Neural progenitor cell (in vitro differentiated cells): ENCODE measurements around the gene GTF3C2.

ENCODE experiments used
- EZH2 ChIP-seq: fragments of 200-600 bp; sonication (generic); IDR thresholded peaks from 2 replicates; pipeline ENCODE4 v1.6.1; 2017; ENCODE audit warnings: antibody characterized with exemption, mild to moderate bottlenecking, moderate library complexity
- EZH2phosphoT487 ChIP-seq: fragments of 200-600 bp; sonication (generic); IDR thresholded peaks from 2 replicates; pipeline ENCODE4 v1.6.1; 2017; ENCODE audit warnings: antibody characterized with exemption
- TF ChIP-seq, protein P1 (sequence below): fragments of 200-600 bp; sonication (generic); IDR thresholded peaks from 2 replicates; pipeline ENCODE4 v1.5.1; 2017; ENCODE audit warnings: antibody characterized with exemption, mild to moderate bottlenecking

DNA sequence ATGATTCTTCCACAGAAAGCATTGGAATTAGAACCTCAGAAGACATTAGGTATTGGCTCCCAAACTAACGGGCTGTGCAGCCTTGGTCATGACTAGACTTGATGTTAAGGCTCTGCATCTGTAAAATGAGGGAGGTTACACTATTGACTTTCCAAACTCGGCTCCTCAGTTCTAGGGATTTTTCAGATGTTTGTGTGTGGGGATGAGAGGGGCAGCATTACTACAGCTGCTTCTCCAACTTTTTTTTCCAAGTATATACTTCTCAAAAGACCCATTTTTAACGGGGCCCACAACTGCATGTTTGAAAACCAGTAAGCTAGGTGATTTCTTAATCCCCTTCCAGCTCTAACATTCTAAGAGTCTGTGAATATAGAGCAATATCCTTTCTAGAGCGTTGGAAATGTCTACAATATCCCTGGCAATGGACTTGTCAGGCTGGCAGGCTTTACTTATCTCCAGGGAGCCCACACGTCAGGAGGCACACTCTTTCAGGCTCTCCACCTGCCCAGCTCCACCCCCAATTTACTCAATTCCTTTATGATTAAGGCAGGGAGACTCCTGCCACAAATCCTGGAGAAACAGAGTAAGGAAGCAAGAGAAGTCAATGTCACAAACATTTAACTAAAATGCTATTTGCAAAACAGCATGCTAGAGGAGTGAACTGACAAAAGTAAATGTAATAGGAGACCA, 32.8 kb downstream of the GTF3C2 start:
- TF ChIP-seq, protein P1, sequence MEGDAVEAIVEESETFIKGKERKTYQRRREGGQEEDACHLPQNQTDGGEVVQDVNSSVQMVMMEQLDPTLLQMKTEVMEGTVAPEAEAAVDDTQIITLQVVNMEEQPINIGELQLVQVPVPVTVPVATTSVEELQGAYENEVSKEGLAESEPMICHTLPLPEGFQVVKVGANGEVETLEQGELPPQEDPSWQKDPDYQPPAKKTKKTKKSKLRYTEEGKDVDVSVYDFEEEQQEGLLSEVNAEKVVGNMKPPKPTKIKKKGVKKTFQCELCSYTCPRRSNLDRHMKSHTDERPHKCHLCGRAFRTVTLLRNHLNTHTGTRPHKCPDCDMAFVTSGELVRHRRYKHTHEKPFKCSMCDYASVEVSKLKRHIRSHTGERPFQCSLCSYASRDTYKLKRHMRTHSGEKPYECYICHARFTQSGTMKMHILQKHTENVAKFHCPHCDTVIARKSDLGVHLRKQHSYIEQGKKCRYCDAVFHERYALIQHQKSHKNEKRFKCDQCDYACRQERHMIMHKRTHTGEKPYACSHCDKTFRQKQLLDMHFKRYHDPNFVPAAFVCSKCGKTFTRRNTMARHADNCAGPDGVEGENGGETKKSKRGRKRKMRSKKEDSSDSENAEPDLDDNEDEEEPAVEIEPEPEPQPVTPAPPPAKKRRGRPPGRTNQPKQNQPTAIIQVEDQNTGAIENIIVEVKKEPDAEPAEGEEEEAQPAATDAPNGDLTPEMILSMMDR: no peak
- no peak for TF ChIP-seq EZH2phosphoT487
- TF ChIP-seq EZH2: no peak
